ENCODE measurements around the gene PTGER2. TPM values are rescaled to one million over a fixed set of nuclear protein-coding genes. Genes with fewer than 3 reads are reported as not detected.

Gene PTGER2
- polyA plus RNA-seq, 1 of the 3 experiments (the other 2 are of a cell fraction) = 0.67 TPM

DNA sequence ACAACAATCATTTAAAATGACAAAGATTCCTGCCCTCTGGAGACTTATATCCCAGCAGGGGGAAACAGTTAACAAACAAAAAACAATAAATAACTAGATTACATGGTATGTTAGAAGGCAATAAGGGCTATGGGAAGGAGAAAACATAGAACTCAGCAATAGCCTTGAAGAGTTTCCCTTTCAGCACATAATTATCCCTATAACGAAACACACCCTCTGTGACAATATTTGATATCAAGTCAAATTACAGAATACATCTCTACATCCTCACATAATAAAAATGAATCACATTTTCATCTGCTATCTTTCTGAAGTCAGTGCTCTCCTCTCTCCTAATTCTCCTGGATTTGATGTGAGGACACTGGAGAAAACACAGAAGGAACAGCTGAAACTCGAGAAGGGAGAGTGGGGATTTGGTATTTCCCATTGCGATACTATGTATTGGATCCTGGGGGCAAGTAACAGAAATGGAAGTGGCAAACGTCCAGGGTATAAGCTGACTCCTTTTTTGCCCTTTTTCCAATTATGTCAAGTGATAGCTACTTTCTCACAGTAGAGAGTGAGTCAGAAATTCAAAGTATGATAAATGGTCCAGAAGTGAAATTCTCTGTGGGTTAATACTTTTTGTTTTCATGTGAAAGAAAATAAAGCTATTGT lies 9.7 kb upstream of the PTGER2 start:
- Histone ChIP-seq H3K4me1 (ENCODE audit: control insufficient read depth in 1 of 2, insufficient read depth in 2 of 2, low read depth in 1 of 2, low read length in 1 of 2) (no peaks in the 10 kb centered on the region), H3K9me3 (no peaks in the 10 kb centered on the region), H3K4me3 (ENCODE audit: low read depth in 2 of 2, low read length in 1 of 2) (no peak overlapping the region), H3K9me2 (no peaks in the 10 kb centered on the region), H3K79me2 (ENCODE audit: insufficient read depth) (no peaks in the 10 kb centered on the region), H4K20me1 (ENCODE audit: insufficient read depth) (no peaks in the 10 kb centered on the region), H3K27ac (ENCODE audit: low read depth in 2 of 2, low read length in 1 of 2) (no peak overlapping the region), H3K4me2 (no peak overlapping the region), H3K36me3 (replicated peaks in 1 of 2; ENCODE audit: control insufficient read depth in 1 of 2, insufficient read depth in 2 of 2, low read length in 1 of 2) (no peaks in the 10 kb centered on the region), H3F3A (replicated peaks; ENCODE audit: insufficient read depth) (no peaks in the 10 kb centered on the region), H3K27me3 (ENCODE audit: insufficient read depth) (no peaks in the 10 kb centered on the region), H3K9ac (no peak overlapping the region), H2AFZ (ENCODE audit: low read depth) (no peak overlapping the region)
- ChIA-PET CTCF (interaction anchor here (3.6 kb wide), 1 partner anchor 10 kb away, joined by 13 read pairs; the partner anchor contains the start of gene PTGER2), POLR2A (no interaction called here)
- WGBS (ENCODE audit: low lambda C conversion rate) = 62% methylated on average over 4 of the region's 4 CpGs
- no peak for DNase-seq
- TF ChIP-seq NRF1 (IDR thresholded peaks at IDR 0.05; ENCODE audit: low read depth, low read length) (no peak), GABPA (IDR thresholded peaks at IDR 0.05; ENCODE audit: low read depth) (no peak), ELF1 (IDR thresholded peaks at IDR 0.05) (no peak), RCOR1 (IDR thresholded peaks at IDR 0.05; ENCODE audit: low read length) (no peak), JUND (IDR thresholded peaks at IDR 0.05) (no peak), MXI1 (IDR thresholded peaks at IDR 0.05; ENCODE audit: low read depth, low read length) (no peak), SIN3A (IDR thresholded peaks at IDR 0.05; ENCODE audit: borderline replicate concordance, low read depth, low read length) (no peak), TCF12 (IDR thresholded peaks at IDR 0.05) (no peak), RAD21 (IDR thresholded peaks at IDR 0.05; ENCODE audit: low read length) (no peak), TEAD4 (IDR thresholded peaks at IDR 0.05; ENCODE audit: borderline replicate concordance, insufficient read depth) (no peak), MEF2A (IDR thresholded peaks at IDR 0.05; ENCODE audit: borderline replicate concordance, low read depth) (no peak)
- TF ChIP-seq, protein P1, sequence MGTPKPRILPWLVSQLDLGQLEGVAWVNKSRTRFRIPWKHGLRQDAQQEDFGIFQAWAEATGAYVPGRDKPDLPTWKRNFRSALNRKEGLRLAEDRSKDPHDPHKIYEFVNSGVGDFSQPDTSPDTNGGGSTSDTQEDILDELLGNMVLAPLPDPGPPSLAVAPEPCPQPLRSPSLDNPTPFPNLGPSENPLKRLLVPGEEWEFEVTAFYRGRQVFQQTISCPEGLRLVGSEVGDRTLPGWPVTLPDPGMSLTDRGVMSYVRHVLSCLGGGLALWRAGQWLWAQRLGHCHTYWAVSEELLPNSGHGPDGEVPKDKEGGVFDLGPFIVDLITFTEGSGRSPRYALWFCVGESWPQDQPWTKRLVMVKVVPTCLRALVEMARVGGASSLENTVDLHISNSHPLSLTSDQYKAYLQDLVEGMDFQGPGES (IDR thresholded peaks at IDR 0.05; ENCODE audit: low read depth, low read length) = no peak
- TF ChIP-seq, protein P2, sequence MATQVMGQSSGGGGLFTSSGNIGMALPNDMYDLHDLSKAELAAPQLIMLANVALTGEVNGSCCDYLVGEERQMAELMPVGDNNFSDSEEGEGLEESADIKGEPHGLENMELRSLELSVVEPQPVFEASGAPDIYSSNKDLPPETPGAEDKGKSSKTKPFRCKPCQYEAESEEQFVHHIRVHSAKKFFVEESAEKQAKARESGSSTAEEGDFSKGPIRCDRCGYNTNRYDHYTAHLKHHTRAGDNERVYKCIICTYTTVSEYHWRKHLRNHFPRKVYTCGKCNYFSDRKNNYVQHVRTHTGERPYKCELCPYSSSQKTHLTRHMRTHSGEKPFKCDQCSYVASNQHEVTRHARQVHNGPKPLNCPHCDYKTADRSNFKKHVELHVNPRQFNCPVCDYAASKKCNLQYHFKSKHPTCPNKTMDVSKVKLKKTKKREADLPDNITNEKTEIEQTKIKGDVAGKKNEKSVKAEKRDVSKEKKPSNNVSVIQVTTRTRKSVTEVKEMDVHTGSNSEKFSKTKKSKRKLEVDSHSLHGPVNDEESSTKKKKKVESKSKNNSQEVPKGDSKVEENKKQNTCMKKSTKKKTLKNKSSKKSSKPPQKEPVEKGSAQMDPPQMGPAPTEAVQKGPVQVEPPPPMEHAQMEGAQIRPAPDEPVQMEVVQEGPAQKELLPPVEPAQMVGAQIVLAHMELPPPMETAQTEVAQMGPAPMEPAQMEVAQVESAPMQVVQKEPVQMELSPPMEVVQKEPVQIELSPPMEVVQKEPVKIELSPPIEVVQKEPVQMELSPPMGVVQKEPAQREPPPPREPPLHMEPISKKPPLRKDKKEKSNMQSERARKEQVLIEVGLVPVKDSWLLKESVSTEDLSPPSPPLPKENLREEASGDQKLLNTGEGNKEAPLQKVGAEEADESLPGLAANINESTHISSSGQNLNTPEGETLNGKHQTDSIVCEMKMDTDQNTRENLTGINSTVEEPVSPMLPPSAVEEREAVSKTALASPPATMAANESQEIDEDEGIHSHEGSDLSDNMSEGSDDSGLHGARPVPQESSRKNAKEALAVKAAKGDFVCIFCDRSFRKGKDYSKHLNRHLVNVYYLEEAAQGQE (IDR thresholded peaks at IDR 0.05; ENCODE audit: low read depth, low read length) = no peak
- TF ChIP-seq, protein P3, sequence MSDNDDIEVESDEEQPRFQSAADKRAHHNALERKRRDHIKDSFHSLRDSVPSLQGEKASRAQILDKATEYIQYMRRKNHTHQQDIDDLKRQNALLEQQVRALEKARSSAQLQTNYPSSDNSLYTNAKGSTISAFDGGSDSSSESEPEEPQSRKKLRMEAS (IDR thresholded peaks at IDR 0.05; ENCODE audit: low read depth) = no peak

All from SK-N-SH (cell line).